ENCODE data around the gene HIPK4.
A peak's percentile ranks its signal among the peaks of the same experiment; 100 is the strongest.

Gene HIPK4

GRCh38 chr19:40421993-40422747 is 32.2 kb upstream of the HIPK4 start:
- Histone ChIP-seq H3K4me1 (ENCODE audit: insufficient read depth, low read length) (peaks cover 14% of the 10 kb centered on the region), H2AFZ (ENCODE audit: low read depth, low read length) (no peak overlapping the region), H3K4me3 (ENCODE audit: low read length) (no peak overlapping the region), H3K9me3 (ENCODE audit: low read length) (no peaks in the 10 kb centered on the region), H3K27me3 (ENCODE audit: insufficient read depth, low read length) (no peaks in the 10 kb centered on the region), H3K36me3 (ENCODE audit: insufficient read depth, low read length) (peaks cover 7% of the 10 kb centered on the region)

GRCh38 chr19:40420766-40421765 is 31.1 kb upstream of the HIPK4 start:
- H3K9me3 ChIP-seq (ENCODE audit: low read length): no peaks in the 10 kb centered on the region
- H3K4me1 ChIP-seq (ENCODE audit: insufficient read depth, low read length): peaks cover 14% of the 10 kb centered on the region
- peak overlapping the region; percentile 65 for H2AFZ ChIP-seq (ENCODE audit: low read depth, low read length)
- H3K4me3 ChIP-seq (ENCODE audit: low read length): peak overlapping the region; percentile 56
- no peaks in the 10 kb centered on the region for H3K27me3 ChIP-seq (ENCODE audit: insufficient read depth, low read length)
- H3K36me3 ChIP-seq (ENCODE audit: insufficient read depth, low read length): peaks cover 7% of the 10 kb centered on the region

GRCh38 chr19:40420451-40420765 is 30.4 kb upstream of the HIPK4 start:
- Histone ChIP-seq H3K4me1 (ENCODE audit: insufficient read depth, low read length) (peaks cover 14% of the 10 kb centered on the region), H3K4me3 (ENCODE audit: low read length) (peak overlapping the region; percentile 56), H2AFZ (ENCODE audit: low read depth, low read length) (peak overlapping the region; percentile 65)

GRCh38 chr19:40419780-40420179 is 29.8 kb upstream of the HIPK4 start:
- Histone ChIP-seq H3K4me1 (ENCODE audit: insufficient read depth, low read length) (peaks cover 12% of the 10 kb centered on the region), H3K27me3 (ENCODE audit: insufficient read depth, low read length) (no peaks in the 10 kb centered on the region), H2AFZ (ENCODE audit: low read depth, low read length) (no peak overlapping the region), H3K36me3 (ENCODE audit: insufficient read depth, low read length) (peaks cover 7% of the 10 kb centered on the region), H3K4me3 (ENCODE audit: low read length) (no peak overlapping the region), H3K9me3 (ENCODE audit: low read length) (no peaks in the 10 kb centered on the region)

More at GRCh38 chr19:40420451-40420765, 30.4 kb upstream of the HIPK4 start:
- Histone ChIP-seq H3K27me3 (ENCODE audit: insufficient read depth, low read length) (no peaks in the 10 kb centered on the region), H3K9me3 (ENCODE audit: low read length) (no peaks in the 10 kb centered on the region), H3K36me3 (ENCODE audit: insufficient read depth, low read length) (peaks cover 7% of the 10 kb centered on the region)

- no peaks in the 10 kb centered on the region for H3K9me3 ChIP-seq (ENCODE audit: low read length)
- no peak overlapping the region for H2AFZ ChIP-seq (ENCODE audit: low read depth, low read length)
- H3K4me3 ChIP-seq (ENCODE audit: low read length): no peak overlapping the region
- H3K36me3 ChIP-seq (ENCODE audit: insufficient read depth, low read length): peaks cover 7% of the 10 kb centered on the region
- H3K4me1 ChIP-seq (ENCODE audit: insufficient read depth, low read length): peaks cover 7% of the 10 kb centered on the region
- no peaks in the 10 kb centered on the region for H3K27me3 ChIP-seq (ENCODE audit: insufficient read depth, low read length)
These were observed 29.2 kb upstream of the HIPK4 start for GRCh38 chr19:40419066-40419612.

- Histone ChIP-seq H3K4me1 (ENCODE audit: insufficient read depth, low read length) (peaks cover 12% of the 10 kb centered on the region), H3K4me3 (ENCODE audit: low read length) (no peak overlapping the region), H3K36me3 (ENCODE audit: insufficient read depth, low read length) (peaks cover 4% of the 10 kb centered on the region), H3K9me3 (ENCODE audit: low read length) (no peaks in the 10 kb centered on the region), H3K27me3 (ENCODE audit: insufficient read depth, low read length) (no peaks in the 10 kb centered on the region), H2AFZ (ENCODE audit: low read depth, low read length) (no peak overlapping the region)
These were observed 28.1 kb upstream of the HIPK4 start for GRCh38 chr19:40418040-40418439.

GRCh38 chr19:40417643-40417981 is 27.6 kb upstream of the HIPK4 start:
- H3K36me3 ChIP-seq (ENCODE audit: insufficient read depth, low read length): peaks cover 1% of the 10 kb centered on the region
- H3K9me3 ChIP-seq (ENCODE audit: low read length): no peaks in the 10 kb centered on the region
- H2AFZ ChIP-seq (ENCODE audit: low read depth, low read length): no peak overlapping the region
- peaks cover 12% of the 10 kb centered on the region for H3K4me1 ChIP-seq (ENCODE audit: insufficient read depth, low read length)
- no peak overlapping the region for H3K4me3 ChIP-seq (ENCODE audit: low read length)
- H3K27me3 ChIP-seq (ENCODE audit: insufficient read depth, low read length): no peaks in the 10 kb centered on the region

- no peaks in the 10 kb centered on the region for H3K36me3 ChIP-seq (ENCODE audit: insufficient read depth, low read length)
- H3K9me3 ChIP-seq (ENCODE audit: low read length): no peaks in the 10 kb centered on the region
- H3K4me1 ChIP-seq (ENCODE audit: insufficient read depth, low read length): peaks cover 12% of the 10 kb centered on the region
- H3K27me3 ChIP-seq (ENCODE audit: insufficient read depth, low read length): no peaks in the 10 kb centered on the region
- no peak overlapping the region for H2AFZ ChIP-seq (ENCODE audit: low read depth, low read length)
- H3K4me3 ChIP-seq (ENCODE audit: low read length): no peak overlapping the region
These were observed 27.1 kb upstream of the HIPK4 start for GRCh38 chr19:40416918-40417642.

- Histone ChIP-seq H2AFZ (ENCODE audit: low read depth, low read length) (no peak overlapping the region), H3K27me3 (ENCODE audit: insufficient read depth, low read length) (no peaks in the 10 kb centered on the region), H3K4me3 (ENCODE audit: low read length) (no peak overlapping the region), H3K4me1 (ENCODE audit: insufficient read depth, low read length) (peaks cover 10% of the 10 kb centered on the region), H3K36me3 (ENCODE audit: insufficient read depth, low read length) (no peaks in the 10 kb centered on the region), H3K9me3 (ENCODE audit: low read length) (no peaks in the 10 kb centered on the region)
These were observed 25.8 kb upstream of the HIPK4 start for GRCh38 chr19:40415768-40416167.

GRCh38 chr19:40414542-40415535 is 24.9 kb upstream of the HIPK4 start:
- Histone ChIP-seq H3K27me3 (ENCODE audit: insufficient read depth, low read length) (no peaks in the 10 kb centered on the region), H2AFZ (ENCODE audit: low read depth, low read length) (no peak overlapping the region), H3K36me3 (ENCODE audit: insufficient read depth, low read length) (no peaks in the 10 kb centered on the region), H3K4me1 (ENCODE audit: insufficient read depth, low read length) (peaks cover 16% of the 10 kb centered on the region), H3K9me3 (ENCODE audit: low read length) (no peaks in the 10 kb centered on the region), H3K4me3 (ENCODE audit: low read length) (no peak overlapping the region)

- H3K27me3 ChIP-seq (ENCODE audit: insufficient read depth, low read length): no peaks in the 10 kb centered on the region
- no peak within 1 kb of the TSS for H3K4me3 ChIP-seq (ENCODE audit: low read length)
- no peaks in the 10 kb centered on the region for H3K9me3 ChIP-seq (ENCODE audit: low read length)
- no peaks in the 10 kb centered on the region for H3K36me3 ChIP-seq (ENCODE audit: insufficient read depth, low read length)
- H3K4me1 ChIP-seq (ENCODE audit: insufficient read depth, low read length): peaks cover 19% of the 10 kb centered on the region
- H2AFZ ChIP-seq (ENCODE audit: low read depth, low read length): no peak within 1 kb of the TSS
These were observed 23.4 kb upstream of the HIPK4 start, which contains the start of gene PRX for GRCh38 chr19:40413291-40413845. Gene PRX (minus strand): TSS chr19:40413378. CDS start chr19:40407932, 5,446 bp downstream.

Data from neuron (in vitro differentiated cells).